Trophoblast cell (in vitro differentiated cells and primary cell): ENCODE measurements around the gene CASP9.
"Not testable (repeated sequence)": the region's sequence is repeated elsewhere in the genome, so short reads cannot be mapped to it uniquely, and the experiment has no call there.

Experiments used
- DNase-seq, 2 donors: peaks; one replicate each; pipeline ENCODE4 v3.0.0-alpha.2; 2016
- H2AFZ ChIP-seq: 2 replicates; pipeline ENCODE4 v1.6.1; 2013; ENCODE audit warnings: low read length, moderate library complexity, mild to moderate bottlenecking; ENCODE audit not compliant: insufficient read depth, poor library complexity
- H2AK5ac ChIP-seq: 2 replicates; pipeline ENCODE4 v1.6.1; 2013; ENCODE audit warnings: mild to moderate bottlenecking, low read length
- H2BK120ac ChIP-seq: 2 replicates; pipeline ENCODE4 v1.6.1; 2013; ENCODE audit warnings: low read length, mild to moderate bottlenecking, moderate library complexity; ENCODE audit not compliant: insufficient read depth, poor library complexity
- H2BK12ac ChIP-seq: 2 replicates; pipeline ENCODE4 v1.6.1; 2013; ENCODE audit warnings: mild to moderate bottlenecking, low read length, moderate library complexity
- H2BK5ac ChIP-seq: 2 replicates; pipeline ENCODE4 v1.6.1; 2013; ENCODE audit warnings: low read length, low read depth, moderate library complexity, mild to moderate bottlenecking; ENCODE audit not compliant: poor library complexity
- H3K14ac ChIP-seq: 2 replicates; pipeline ENCODE4 v1.6.1; 2013; ENCODE audit warnings: mild to moderate bottlenecking, low read length
- H3K18ac ChIP-seq: 2 replicates; pipeline ENCODE4 v1.6.1; 2013; ENCODE audit warnings: mild to moderate bottlenecking, low read length
- H3K23ac ChIP-seq: 2 replicates; pipeline ENCODE4 v1.6.1; 2013; ENCODE audit warnings: low read length
- H3K27ac ChIP-seq: 2 replicates; pipeline ENCODE4 v1.5.1; 2013; ENCODE audit warnings: low read depth, mild to moderate bottlenecking, inconsistent platforms, low read length, moderate library complexity
- H3K27me3 ChIP-seq: 2 replicates; pipeline ENCODE4 v1.6.1; 2013; ENCODE audit warnings: inconsistent platforms, mild to moderate bottlenecking, low read length, moderate library complexity; ENCODE audit not compliant: insufficient read depth
- H3K36me3 ChIP-seq, 2 experiments: 1 replicate in 1 of 2; 2 replicates in 1 of 2; pipeline ENCODE4 v1.6.1; 2013; ENCODE audit warnings: low read length in 2 of 2, mild to moderate bottlenecking in 2 of 2, moderate library complexity in 1 of 2; ENCODE audit not compliant: insufficient read depth in 2 of 2, control insufficient read depth in 1 of 2
- H3K4ac ChIP-seq: 2 replicates; pipeline ENCODE4 v1.6.1; 2013; ENCODE audit warnings: low read depth, mild to moderate bottlenecking, low read length, moderate library complexity
- H3K4me1 ChIP-seq, 2 experiments: 1 replicate in 1 of 2; 2 replicates in 1 of 2; pipeline ENCODE4 v1.6.1; 2013; ENCODE audit warnings: low read length in 2 of 2, mild to moderate bottlenecking in 2 of 2, moderate library complexity in 1 of 2; ENCODE audit not compliant: insufficient read depth in 2 of 2, control insufficient read depth in 1 of 2
- H3K4me2 ChIP-seq: 2 replicates; pipeline ENCODE4 v1.6.1; 2013; ENCODE audit warnings: inconsistent platforms, mild to moderate bottlenecking, low read length, moderate library complexity
- H3K4me3 ChIP-seq: 2 replicates; pipeline ENCODE4 v1.5.1; 2013; ENCODE audit warnings: mild to moderate bottlenecking, low read depth, low read length, inconsistent platforms
- H3K79me1 ChIP-seq: one replicate; pipeline ENCODE4 v1.6.1; 2013; ENCODE audit warnings: low read length
- H3K79me2 ChIP-seq: 2 replicates; pipeline ENCODE4 v1.6.1; 2013; ENCODE audit warnings: low read length, mild to moderate bottlenecking; ENCODE audit not compliant: control insufficient read depth, insufficient read depth, poor library complexity
- H3K9ac ChIP-seq: 2 replicates; pipeline ENCODE4 v1.6.1; 2013; ENCODE audit warnings: mild to moderate bottlenecking, low read length
- H3K9me3 ChIP-seq: 2 replicates; pipeline ENCODE4 v1.6.1; 2013; ENCODE audit warnings: low read depth, mild to moderate bottlenecking, control low read depth, inconsistent platforms, low read length; ENCODE audit not compliant: insufficient read depth
- H4K12ac ChIP-seq: 2 replicates; pipeline ENCODE4 v1.6.1; 2013; ENCODE audit warnings: low read depth, mild to moderate bottlenecking, low read length, moderate library complexity
- H4K8ac ChIP-seq: 2 replicates; pipeline ENCODE4 v1.6.1; 2013; ENCODE audit warnings: low read depth, mild to moderate bottlenecking, low read length, moderate library complexity
- H4K91ac ChIP-seq: one replicate; pipeline ENCODE4 v1.6.1; 2013; ENCODE audit warnings: low read depth, mild to moderate bottlenecking, low read length, moderate library complexity
- WGBS: extraction: QIAGEN DNeasy Blood & Tissue Kit; methylation state at CpG from one replicate; pipeline ENCODE4 v1.1.7; 2013; ENCODE audit warnings: missing lambda C conversion rate; ENCODE audit not compliant: insufficient read length, insufficient coverage; ENCODE audit errors: extremely low coverage; 5-methylcytosine and 5-hydroxymethylcytosine counted together

The CASP9 gene

DNA sequence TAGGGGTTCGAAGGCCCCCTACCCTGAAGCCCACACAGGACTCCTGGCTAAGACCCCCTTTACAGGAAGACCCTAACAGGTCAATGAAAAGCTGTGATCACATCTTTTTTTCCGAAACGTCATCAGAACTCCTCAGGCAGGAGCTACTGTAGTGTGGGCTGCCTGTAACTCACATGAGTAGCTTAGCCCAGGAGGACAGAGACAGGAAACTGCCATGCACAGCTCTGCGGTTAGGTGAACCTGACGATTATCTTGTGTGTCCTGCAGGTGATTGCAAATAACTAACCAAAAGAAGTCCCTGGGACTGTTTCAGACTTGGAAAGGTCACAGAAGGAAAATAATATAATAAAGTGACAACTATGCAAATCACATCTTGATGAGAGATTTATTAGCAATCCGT is 52.3 kb downstream of the CASP9 start:
- not testable (repeated sequence) for H2AK5ac ChIP-seq, H2AFZ ChIP-seq, H3K79me2 ChIP-seq, H3K4ac ChIP-seq, H3K4me1 ChIP-seq, H2BK12ac ChIP-seq, DNase-seq, H4K12ac ChIP-seq, H4K8ac ChIP-seq, H3K14ac ChIP-seq, H3K9me3 ChIP-seq, H3K27ac ChIP-seq, H3K4me3 ChIP-seq, H3K18ac ChIP-seq, H2BK120ac ChIP-seq, H3K4me2 ChIP-seq, H3K23ac ChIP-seq, H3K79me1 ChIP-seq, H4K91ac ChIP-seq, H3K27me3 ChIP-seq, H3K9ac ChIP-seq, H3K36me3 ChIP-seq, H2BK5ac ChIP-seq
- WGBS, result no CpG with 5 or more reads among the region's 6 CpGs

DNA sequence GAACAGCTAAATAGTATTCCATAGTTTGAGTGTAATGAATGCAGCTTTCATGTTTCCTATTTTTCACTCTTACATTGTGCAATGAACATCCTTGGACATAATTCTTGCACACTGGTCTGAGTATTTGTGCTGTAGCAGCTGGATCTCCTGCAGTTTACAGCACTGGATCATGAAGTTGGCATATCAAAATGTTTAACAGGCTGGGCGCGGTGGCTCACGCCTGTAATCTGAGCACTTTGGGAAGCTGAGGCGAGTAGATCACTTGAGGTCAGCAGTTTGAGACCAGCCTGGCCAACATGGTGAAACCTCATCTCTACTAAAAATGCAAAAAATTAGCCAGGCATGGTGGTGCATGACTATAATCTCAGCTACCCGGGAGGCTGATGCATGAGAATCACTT is 52.9 kb downstream of the CASP9 start:
- not testable (repeated sequence) for H2BK120ac ChIP-seq, H3K4ac ChIP-seq, H2AFZ ChIP-seq

DNA sequence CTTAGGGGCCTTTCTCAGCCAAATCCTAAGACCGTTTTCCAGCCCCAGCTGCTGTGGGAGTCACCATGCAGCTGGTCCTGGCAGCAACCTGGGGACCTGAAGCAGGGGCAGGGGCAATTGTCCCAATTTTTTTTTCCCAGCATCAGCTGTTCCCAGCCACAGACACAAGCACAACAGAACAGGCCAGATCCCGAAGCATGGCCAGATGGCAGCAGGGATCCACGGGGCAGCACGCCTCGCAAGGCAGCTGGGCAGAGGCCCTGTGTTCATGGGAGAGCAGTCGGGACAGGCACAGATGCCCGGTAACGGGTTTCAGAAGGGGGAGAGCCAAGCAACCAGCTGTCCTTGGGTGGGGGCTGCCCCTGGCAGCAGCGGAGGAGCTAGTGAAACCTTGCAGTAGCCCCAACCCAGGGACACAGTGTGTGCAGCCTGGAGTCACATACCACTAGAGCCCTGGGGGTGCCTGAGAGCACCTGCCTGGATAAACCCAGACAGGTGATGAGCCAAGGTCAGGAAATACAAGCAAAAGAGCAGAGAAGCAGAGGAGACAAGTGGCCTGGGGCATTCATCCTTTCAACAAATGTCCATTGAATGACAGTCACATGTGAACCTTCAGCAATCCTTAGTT is 54.1 kb downstream of the CASP9 start:
- H3K27ac ChIP-seq, H3K36me3 ChIP-seq, H3K4me1 ChIP-seq, H3K9ac ChIP-seq, H2BK12ac ChIP-seq, H3K9me3 ChIP-seq, H3K4me3 ChIP-seq, H2AFZ ChIP-seq, H3K79me1 ChIP-seq, H3K79me2 ChIP-seq, H2BK120ac ChIP-seq, H3K4ac ChIP-seq, H3K18ac ChIP-seq, H4K8ac ChIP-seq, H3K23ac ChIP-seq, H2AK5ac ChIP-seq, DNase-seq, H3K27me3 ChIP-seq, H4K12ac ChIP-seq, H4K91ac ChIP-seq, H3K14ac ChIP-seq, H3K4me2 ChIP-seq, H2BK5ac ChIP-seq: not testable (repeated sequence)
- WGBS, result no CpG with 5 or more reads among the region's 9 CpGs

More for the DNA sequence above, 52.9 kb downstream of the CASP9 start:
- H4K91ac ChIP-seq, H3K79me1 ChIP-seq, H3K9ac ChIP-seq, H3K79me2 ChIP-seq, H3K23ac ChIP-seq, H3K18ac ChIP-seq, H3K36me3 ChIP-seq, H2AK5ac ChIP-seq, H3K4me1 ChIP-seq, DNase-seq, H3K27ac ChIP-seq, H3K14ac ChIP-seq, H4K8ac ChIP-seq, H3K9me3 ChIP-seq, H4K12ac ChIP-seq, H3K27me3 ChIP-seq, H2BK12ac ChIP-seq, H2BK5ac ChIP-seq, H3K4me2 ChIP-seq, H3K4me3 ChIP-seq: not testable (repeated sequence)
- no CpG with 5 or more reads among the region's 5 CpGs for WGBS

DNA sequence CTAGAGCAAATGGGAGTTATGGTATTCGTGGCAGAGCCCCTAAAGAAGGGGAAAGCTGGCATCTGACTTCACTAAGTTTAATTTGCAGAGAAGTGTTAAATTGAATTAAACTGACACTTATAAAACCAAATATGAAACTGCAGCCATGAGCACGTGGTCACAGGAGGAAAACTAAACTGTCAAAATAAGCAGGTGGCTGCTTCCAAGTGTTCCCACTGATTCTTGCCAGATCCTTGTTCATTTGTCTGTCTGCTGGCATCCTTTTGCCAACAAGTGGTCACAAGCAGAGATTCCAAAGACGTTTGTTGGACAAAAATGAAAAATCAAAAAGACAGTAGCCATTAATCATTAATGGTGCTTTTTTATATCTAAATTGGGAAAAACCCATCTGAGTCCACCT is 54.7 kb downstream of the CASP9 start:
- WGBS, result no CpG with 5 or more reads among the region's 3 CpGs
- H4K8ac ChIP-seq, result no peak overlapping the region
- H3K36me3 ChIP-seq, result no peaks in the 10 kb centered on the region

More for the DNA sequence above, 54.7 kb downstream of the CASP9 start:
- H2AFZ ChIP-seq, result no peak overlapping the region
- H3K14ac ChIP-seq, result no peak overlapping the region
- H3K27me3 ChIP-seq, result no peaks in the 10 kb centered on the region
- no peak for DNase-seq
- H3K27ac ChIP-seq, result no peak overlapping the region
- no peak overlapping the region for H4K91ac ChIP-seq
- no peak overlapping the region for H4K12ac ChIP-seq
- no peak overlapping the region for H3K4ac ChIP-seq
- no peaks in the 10 kb centered on the region for H3K4me1 ChIP-seq
- H3K18ac ChIP-seq, result no peak overlapping the region
- H3K79me1 ChIP-seq, result no peaks in the 10 kb centered on the region
- H3K79me2 ChIP-seq, result no peaks in the 10 kb centered on the region
- no peak overlapping the region for H2BK5ac ChIP-seq
- no peak overlapping the region for H2AK5ac ChIP-seq
- no peak overlapping the region for H3K9ac ChIP-seq
- no peak overlapping the region for H3K4me3 ChIP-seq
- H3K23ac ChIP-seq, result no peak overlapping the region
- H3K4me2 ChIP-seq, result no peak overlapping the region
- peaks cover 3% of the 10 kb centered on the region for H3K9me3 ChIP-seq
- no peak overlapping the region for H2BK120ac ChIP-seq
- H2BK12ac ChIP-seq, result no peak overlapping the region
